Lung (tissue), 12 donors: ENCODE data around the gene CUL3. TPM values are rescaled to one million over a fixed set of nuclear protein-coding genes. Genes with fewer than 3 reads are reported as not detected.

ENCODE experiments used
- ATAC-seq: fragments of 200-7000 bp; cut with Tn5 transposase; one replicate; pipeline ENCODE4 v1.9.1; 2020; ENCODE audit warnings: moderate number of reproducible peaks; ENCODE audit not compliant: insufficient read depth, low FRiP score
- DNase-seq, 3 donors: peaks; one replicate each; pipeline ENCODE4 v3.0.0-alpha.2; 2013 to 2017
- H3K27ac ChIP-seq, 2 donors: one replicate each; pipeline ENCODE4 v1.5.1; 2013; ENCODE audit warnings: mild to moderate bottlenecking in 2 of 2, moderate library complexity in 2 of 2, control low read depth in 1 of 2, inconsistent platforms in 1 of 2, low read depth in 1 of 2, low read length in 1 of 2
- H3K27me3 ChIP-seq, 3 donors: one replicate each; pipeline ENCODE4 v1.5.1; 2013; ENCODE audit warnings: low read length in 2 of 3; ENCODE audit not compliant: control insufficient read depth in 3 of 3, insufficient read depth in 3 of 3
- H3K36me3 ChIP-seq, 4 donors: one replicate each; pipeline ENCODE4 v1.5.1; 2013; ENCODE audit warnings: low read length in 4 of 4, mild to moderate bottlenecking in 1 of 4, moderate library complexity in 1 of 4; ENCODE audit not compliant: control insufficient read depth in 4 of 4, insufficient read depth in 4 of 4
- H3K4me1 ChIP-seq, 5 donors: one replicate each; pipeline ENCODE4 v1.5.1; 2013; ENCODE audit warnings: low read length in 5 of 5, mild to moderate bottlenecking in 2 of 5, moderate library complexity in 1 of 5; ENCODE audit not compliant: control insufficient read depth in 5 of 5, insufficient read depth in 5 of 5
- H3K4me3 ChIP-seq: one replicate; pipeline ENCODE4 v1.5.1; 2013; ENCODE audit warnings: mild to moderate bottlenecking, control low read depth, moderate library complexity
- H3K9ac ChIP-seq, 2 donors: one replicate each; pipeline ENCODE4 v1.5.1; 2013; ENCODE audit warnings: low read length in 2 of 2, control low read depth in 1 of 2; ENCODE audit not compliant: insufficient read depth in 1 of 2
- H3K9me3 ChIP-seq, 4 donors: one replicate each; pipeline ENCODE4 v1.5.1; 2013; ENCODE audit warnings: low read length in 3 of 4, mild to moderate bottlenecking in 1 of 4, moderate library complexity in 1 of 4; ENCODE audit not compliant: control insufficient read depth in 4 of 4, insufficient read depth in 3 of 4
- WGBS, 2 donors: extraction: QIAGEN DNeasy Blood & Tissue Kit; methylation state at CpG; one replicate each; pipeline ENCODE4 v1.1.7; 2013; 5-methylcytosine and 5-hydroxymethylcytosine counted together
- polyA plus RNA-seq, 2 donors: library from polyadenylated mRNA; stranded (reverse); fragments of 200-250 nt; gene quantifications; one replicate each; pipeline ENCODE4 v1.2.1, GENCODE V29; 2013
- total RNA-seq, 2 donors: library from RNA; depleted of rRNA in 1 of 2; stranded (reverse); fragments of >200 nt in 1 of 2; gene quantifications; one replicate each; pipeline ENCODE4 v1.2.1, GENCODE V29; 2014 to 2021
- TF ChIP-seq, protein P1 (sequence below): IDR thresholded peaks from 2 replicates; pipeline ENCODE4 v1.5.1; 2012; ENCODE audit warnings: mild to moderate bottlenecking; ENCODE audit errors: control extremely low read depth, extremely low read depth
- donor health status: control.
- donor health status: control.
- donor health status: Bipolar disorder and iron deficiency.
- donor health status: healthy.
- donor health status: DM: yes; HTN: yes; CAD: no.

CUL3 gene
- total and polyA plus RNA-seq, 4 donors = 45.5 to 120 (median 64.6) TPM

DNA sequence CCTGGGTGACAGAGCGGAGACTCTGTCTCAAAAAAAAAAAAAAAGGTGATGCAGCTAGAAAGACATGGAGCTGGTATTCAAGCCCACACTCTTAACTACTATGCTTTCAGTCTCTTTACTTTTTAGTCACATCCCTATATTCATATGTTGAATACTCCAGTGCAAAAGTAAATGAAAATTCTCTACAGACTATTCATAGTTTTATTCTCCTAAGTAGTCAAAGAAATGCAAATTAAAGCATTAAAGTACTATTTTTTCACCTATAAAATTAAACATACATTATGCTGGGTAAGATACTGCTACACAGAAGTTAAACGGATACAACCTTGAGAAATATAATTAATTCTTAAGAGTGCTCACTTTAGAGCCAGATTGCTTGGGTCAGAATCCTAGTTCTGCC, 7.6 kb downstream of the CUL3 start:
- Histone ChIP-seq H3K4me1 (peaks cover 6 to 39% (median 21%) of the 10 kb centered on the region in 5 donors), H3K27ac (no peak overlapping the region), H3K9me3 (no peaks in the 10 kb centered on the region), H3K27me3 (no peaks in the 10 kb centered on the region), H3K4me3 (no peak overlapping the region), H3K36me3 (peaks cover 0 to 2% (median 0%) of the 10 kb centered on the region in 4 donors), H3K9ac (no peak overlapping the region)
- WGBS, 2 donors = 87 to 88% methylated on average over 2 of the region's 2 CpGs
- no peak for DNase-seq
- TF ChIP-seq, protein P1, sequence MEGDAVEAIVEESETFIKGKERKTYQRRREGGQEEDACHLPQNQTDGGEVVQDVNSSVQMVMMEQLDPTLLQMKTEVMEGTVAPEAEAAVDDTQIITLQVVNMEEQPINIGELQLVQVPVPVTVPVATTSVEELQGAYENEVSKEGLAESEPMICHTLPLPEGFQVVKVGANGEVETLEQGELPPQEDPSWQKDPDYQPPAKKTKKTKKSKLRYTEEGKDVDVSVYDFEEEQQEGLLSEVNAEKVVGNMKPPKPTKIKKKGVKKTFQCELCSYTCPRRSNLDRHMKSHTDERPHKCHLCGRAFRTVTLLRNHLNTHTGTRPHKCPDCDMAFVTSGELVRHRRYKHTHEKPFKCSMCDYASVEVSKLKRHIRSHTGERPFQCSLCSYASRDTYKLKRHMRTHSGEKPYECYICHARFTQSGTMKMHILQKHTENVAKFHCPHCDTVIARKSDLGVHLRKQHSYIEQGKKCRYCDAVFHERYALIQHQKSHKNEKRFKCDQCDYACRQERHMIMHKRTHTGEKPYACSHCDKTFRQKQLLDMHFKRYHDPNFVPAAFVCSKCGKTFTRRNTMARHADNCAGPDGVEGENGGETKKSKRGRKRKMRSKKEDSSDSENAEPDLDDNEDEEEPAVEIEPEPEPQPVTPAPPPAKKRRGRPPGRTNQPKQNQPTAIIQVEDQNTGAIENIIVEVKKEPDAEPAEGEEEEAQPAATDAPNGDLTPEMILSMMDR = no peak
- ATAC-seq = no peak

DNA sequence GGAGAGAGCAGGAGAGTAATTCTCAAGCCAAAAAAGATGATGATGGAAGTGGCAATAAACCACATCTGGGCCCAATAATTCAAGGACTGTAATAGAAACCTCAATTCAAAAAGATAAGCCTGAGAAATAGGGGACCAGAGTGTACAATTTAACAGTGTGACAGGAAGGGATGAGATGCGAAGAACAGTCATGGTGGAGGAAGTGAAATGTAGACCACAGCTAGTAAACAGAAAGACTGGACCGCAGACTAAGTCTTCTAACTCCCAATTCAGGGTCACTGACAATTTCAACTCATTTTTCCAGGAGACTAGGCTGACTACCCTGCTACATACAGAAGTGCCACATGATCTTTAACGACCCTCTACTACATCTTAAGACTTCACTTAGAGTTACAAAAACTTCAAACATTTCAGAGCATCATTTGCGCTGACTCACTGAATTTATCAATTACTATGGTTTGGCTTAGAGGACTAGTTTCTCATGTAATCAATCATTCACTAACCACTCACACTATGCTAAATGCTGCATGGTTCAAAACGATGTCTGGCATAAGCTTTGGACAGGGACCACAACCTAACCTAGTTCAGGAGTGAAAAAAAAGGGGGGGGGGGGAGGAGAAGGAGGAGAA, 9.0 kb downstream of the CUL3 start:
- Histone ChIP-seq H3K9me3 (no peaks in the 10 kb centered on the region), H3K4me1 (peaks cover 5 to 39% (median 20%) of the 10 kb centered on the region in 5 donors), H3K9ac (no peak overlapping the region), H3K27ac (no peak overlapping the region), H3K4me3 (no peak overlapping the region), H3K36me3 (peaks cover 0 to 2% (median 0%) of the 10 kb centered on the region in 4 donors), H3K27me3 (no peaks in the 10 kb centered on the region)
- ATAC-seq (no peak), DNase-seq (no peak)
- TF ChIP-seq, protein P1 = no peak
- 40 to 54% methylated on average over 5 of the region's 5 CpGs for WGBS, 2 donors

DNA sequence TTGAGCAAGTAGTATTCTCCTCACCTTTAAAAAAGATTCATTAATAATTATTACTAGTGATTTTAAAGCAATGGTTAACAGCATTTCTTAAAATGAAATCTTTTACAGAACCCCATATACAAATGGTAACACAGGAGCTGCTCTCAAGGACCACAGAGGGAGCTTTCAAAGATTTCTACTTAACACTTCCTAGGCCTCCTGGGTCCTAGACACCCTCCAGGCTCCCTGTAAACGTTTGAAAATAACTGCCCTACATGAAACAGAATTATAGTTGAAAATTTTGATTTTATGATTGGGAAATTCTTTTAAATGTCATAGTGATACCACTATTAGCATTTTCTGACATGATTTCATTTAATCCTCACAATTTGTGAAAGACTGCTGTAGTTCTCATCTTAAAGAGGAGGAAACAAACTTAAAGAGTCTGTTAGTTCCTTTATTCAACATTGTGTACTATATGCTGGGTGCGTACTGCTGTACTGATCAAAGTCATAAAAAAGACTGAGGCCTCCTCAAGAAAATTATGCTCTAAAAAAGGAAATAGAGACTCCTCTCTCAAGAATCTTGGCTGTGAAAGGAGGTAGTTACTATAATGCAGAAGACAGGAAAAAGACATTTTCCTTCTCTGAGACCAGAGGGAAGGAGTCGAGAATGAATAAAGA, 10.6 kb downstream of the CUL3 start:
- Histone ChIP-seq H3K27ac (no peak overlapping the region), H3K4me3 (no peak overlapping the region), H3K9ac (no peak overlapping the region), H3K27me3 (no peaks in the 10 kb centered on the region), H3K4me1 (peaks cover 3 to 42% (median 25%) of the 10 kb centered on the region in 5 donors), H3K36me3 (no peaks in the 10 kb centered on the region), H3K9me3 (no peaks in the 10 kb centered on the region)
- TF ChIP-seq, protein P1 = no peak
- no peak for ATAC-seq
- DNase-seq = no peak
- WGBS, 2 donors = 26 to 28% methylated on average over 3 of the region's 3 CpGs
